Epithelial cell of proximal tubule (primary cell): ENCODE results near the gene C1orf94. TPM values are rescaled to one million over a fixed set of nuclear protein-coding genes. Genes with fewer than 3 reads are reported as not detected.

Source experiments
- DNase-seq: peaks from one replicate; pipeline ENCODE4 v3.0.0-alpha.2; 2011; ENCODE audit warnings: low read depth
- H3K4me3 ChIP-seq: 2 replicates; pipeline ENCODE4 v1.5.1; 2011; ENCODE audit warnings: low read depth, mild to moderate bottlenecking, low read length
- CTCF ChIP-seq: conservative IDR thresholded peaks from 2 replicates; pipeline ENCODE4 v1.5.1; 2012; ENCODE audit warnings: low read depth, mild to moderate bottlenecking, low read length
- total RNA-seq: library from RNA; depleted of rRNA; stranded (reverse); fragments of >200 nt; gene quantifications from 2 replicates; pipeline ENCODE4 v1.2.3, GENCODE V29; 2015

C1orf94 gene
- total RNA-seq, 1 donor from 2014 or later: not detected

- no peak overlapping the region for H3K4me3 ChIP-seq
- no peak for TF ChIP-seq CTCF
- no peak for DNase-seq
Observed at GRCh38 chr1:34131396-34132160, 45.1 kb upstream of the C1orf94 start.

- no peak overlapping the region for H3K4me3 ChIP-seq
- no peak for TF ChIP-seq CTCF
- DNase-seq: no peak
Observed at GRCh38 chr1:34132161-34132420, 44.6 kb upstream of the C1orf94 start.

GRCh38 chr1:34137411-34137810, 39.3 kb upstream of the C1orf94 start:
- no peak for TF ChIP-seq CTCF
- no peak for DNase-seq
- no peak overlapping the region for H3K4me3 ChIP-seq

- TF ChIP-seq CTCF: no peak
- no peak for DNase-seq
Observed at GRCh38 chr1:34140011-34140676, 36.6 kb upstream of the C1orf94 start.

GRCh38 chr1:34143975-34144374, 32.7 kb upstream of the C1orf94 start:
- no peak overlapping the region for H3K4me3 ChIP-seq
- no peak for DNase-seq

More at GRCh38 chr1:34140011-34140676, 36.6 kb upstream of the C1orf94 start:
- H3K4me3 ChIP-seq: no peak overlapping the region

GRCh38 chr1:34144766-34145165, 31.9 kb upstream of the C1orf94 start:
- H3K4me3 ChIP-seq: no peak overlapping the region
- no peak for TF ChIP-seq CTCF
- DNase-seq: no peak

More at GRCh38 chr1:34143975-34144374, 32.7 kb upstream of the C1orf94 start:
- no peak for TF ChIP-seq CTCF

GRCh38 chr1:34147301-34147700, 29.4 kb upstream of the C1orf94 start:
- no peak for DNase-seq
- no peak overlapping the region for H3K4me3 ChIP-seq
- TF ChIP-seq CTCF: no peak
